PFSK-1 (cell line): ENCODE results near the gene MUC4.

Experiments used
- FOXP2 ChIP-seq: optimal IDR thresholded peaks from 2 replicates; pipeline ENCODE3; 2011; ENCODE audit warnings: borderline replicate concordance, control low read depth, inconsistent platforms; ENCODE audit not compliant: insufficient read depth; ENCODE audit errors: extremely low read length, extremely low read depth
- POLR2AphosphoS5 ChIP-seq: IDR thresholded peaks from 2 replicates; pipeline ENCODE4 v1.6.1; 2012; ENCODE audit warnings: low read depth, mild to moderate bottlenecking, control low read depth, low read length, moderate library complexity
- REST ChIP-seq, 2 experiments: IDR thresholded peaks; 2 replicates each; pipeline versions ENCODE4 v1.6.1 to v1.8.0; 2011 to 2012; ENCODE audit warnings: low read depth in 2 of 2, low read length in 2 of 2, control low read depth in 1 of 2, inconsistent platforms in 1 of 2, mild to moderate bottlenecking in 1 of 2, moderate library complexity in 1 of 2; ENCODE audit not compliant: insufficient read depth in 1 of 2
- SIN3A ChIP-seq: IDR thresholded peaks from 2 replicates; pipeline ENCODE4 v1.6.1; 2012; ENCODE audit warnings: mild to moderate bottlenecking, low read length, moderate library complexity, borderline replicate concordance; ENCODE audit not compliant: insufficient read depth
- TAF1 ChIP-seq: IDR thresholded peaks from 2 replicates; pipeline ENCODE4 v1.6.1; 2012; ENCODE audit warnings: low read length, control low read depth, borderline replicate concordance; ENCODE audit not compliant: insufficient read depth

GRCh38 chr3:195729476-195730251 lies 82.1 kb downstream of the MUC4 start:
- no peak for TF ChIP-seq REST (IDR thresholded peaks at IDR 0.05; ENCODE audit: insufficient read depth in 1 of 2, low read depth in 2 of 2, low read length in 2 of 2)
- TF ChIP-seq POLR2AphosphoS5, result no peak
- no peak for TF ChIP-seq TAF1
- TF ChIP-seq FOXP2, result no peak
- TF ChIP-seq SIN3A, result no peak
